Panc1 (cell line): ENCODE data around the gene HS3ST3A1. TPM values are rescaled to one million over a fixed set of nuclear protein-coding genes. Genes with fewer than 3 reads are reported as not detected.

Experiments
- ATAC-seq: fragments of 200-7000 bp; cut with Tn5 transposase; 2 replicates; pipeline ENCODE4 v1.9.1; 2020; ENCODE audit warnings: mild to moderate bottlenecking, moderate library complexity
- BruUV-seq: library from RNA; stranded (reverse); fragments of 400-500 nt; replicated peaks from 2 replicates; lab custom pipeline; 2021; lab: Mats Ljungman, UMichigan
- CTCF ChIA-PET: fragments of 300-600 bp; sonication (Branson Sonifier 250); formaldehyde crosslinking; loops from one replicate; lab custom pipeline; 2022; ENCODE audit warnings: antibody characterized with exemption; lab: Charles Lee
- POLR2A ChIA-PET: fragments of 300-600 bp; sonication (Branson Sonifier 250); formaldehyde crosslinking; loops from one replicate; lab custom pipeline; 2022; ENCODE audit warnings: antibody characterized with exemption; lab: Charles Lee
- DNase-seq: peaks from one replicate; pipeline ENCODE4 v3.0.0-alpha.2; 2010; ENCODE audit warnings: low read depth, low spot score
- H3K27ac ChIP-seq: 2 replicates; pipeline ENCODE4 v1.5.1; 2011; ENCODE audit warnings: mild to moderate bottlenecking, low read length, inconsistent platforms
- H3K27me3 ChIP-seq: fragments of 200-500 bp; sonication (Bioruptor generic); 2 replicates; pipeline ENCODE4 v1.6.0; 2014; ENCODE audit warnings: low read length, inconsistent platforms; ENCODE audit not compliant: control insufficient read depth, insufficient read depth
- H3K36me3 ChIP-seq: fragments of 200-500 bp; sonication (Bioruptor generic); 2 replicates; pipeline ENCODE4 v1.5.1; 2014; ENCODE audit warnings: inconsistent platforms, mild to moderate bottlenecking, low read length, moderate library complexity; ENCODE audit not compliant: control insufficient read depth, insufficient read depth
- H3K4me1 ChIP-seq: 2 replicates; pipeline ENCODE4 v1.5.1; 2011; ENCODE audit warnings: inconsistent platforms, mild to moderate bottlenecking, low read length, moderate library complexity; ENCODE audit not compliant: control insufficient read depth, insufficient read depth
- H3K4me3 ChIP-seq, 2 experiments: 2 replicates each; pipeline ENCODE4 v1.5.1; 2011 to 2012; ENCODE audit warnings: low read depth in 2 of 2, low read length in 2 of 2, mild to moderate bottlenecking in 2 of 2, inconsistent platforms in 1 of 2, moderate library complexity in 1 of 2
- H3K9me3 ChIP-seq: fragments of 200-500 bp; sonication (Bioruptor generic); 2 replicates; pipeline ENCODE4 v1.5.1; 2014; ENCODE audit warnings: low read depth, mild to moderate bottlenecking, inconsistent platforms, low read length, moderate library complexity; ENCODE audit not compliant: control insufficient read depth, insufficient read depth
- CTCF ChIP-seq: fragments of 450-650 bp; IDR thresholded peaks from 2 replicates; pipeline ENCODE4 v1.5.1; 2017; ENCODE audit warnings: mild to moderate bottlenecking
- POLR2AphosphoS5 ChIP-seq: IDR thresholded peaks from 2 replicates; pipeline ENCODE4 v1.6.1; 2012; ENCODE audit warnings: mild to moderate bottlenecking, low read depth, low read length, moderate library complexity
- SIN3A ChIP-seq: IDR thresholded peaks from 2 replicates; pipeline ENCODE4 v1.6.1; 2012; ENCODE audit warnings: low read depth, mild to moderate bottlenecking, low read length, moderate library complexity, borderline replicate concordance; ENCODE audit not compliant: insufficient read depth
- TCF7L2 ChIP-seq: IDR thresholded peaks from 2 replicates; pipeline ENCODE4 v1.6.1; 2011; ENCODE audit warnings: mild to moderate bottlenecking, low read depth, low read length, inconsistent platforms
- in situ Hi-C: cut with HindIII; loops from 2 replicates; pipeline ENCODE4 v1.10.0; 2016; ENCODE audit warnings: low sequenced_read_pairs, low pct_unique_long_range_greater_than_20kb
- intact Hi-C: fragments of 100-400 bp; cut with micrococcal nuclease; formaldehyde crosslinking; loops from one replicate; pipeline ENCODE4 v1.10.0; 2022; ENCODE audit not compliant: unreplicated experiment
- total RNA-seq: library from RNA; stranded (reverse); gene quantifications from one replicate; pipeline ENCODE4 v1.2.1, GENCODE V29; 2021; ENCODE audit not compliant: unreplicated experiment
- TF ChIP-seq, protein P1 (sequence below), 2 experiments: IDR thresholded peaks; 2 replicates each; pipeline ENCODE4 v1.6.1; 2011 to 2012; ENCODE audit warnings: low read depth in 2 of 2, control low read depth in 1 of 2, low read length in 1 of 2, mild to moderate bottlenecking in 1 of 2, moderate library complexity in 1 of 2; ENCODE audit not compliant: insufficient read depth in 1 of 2

Gene HS3ST3A1
- total RNA-seq, 1 experiment from 2014 or later: 0.31 TPM

DNA sequence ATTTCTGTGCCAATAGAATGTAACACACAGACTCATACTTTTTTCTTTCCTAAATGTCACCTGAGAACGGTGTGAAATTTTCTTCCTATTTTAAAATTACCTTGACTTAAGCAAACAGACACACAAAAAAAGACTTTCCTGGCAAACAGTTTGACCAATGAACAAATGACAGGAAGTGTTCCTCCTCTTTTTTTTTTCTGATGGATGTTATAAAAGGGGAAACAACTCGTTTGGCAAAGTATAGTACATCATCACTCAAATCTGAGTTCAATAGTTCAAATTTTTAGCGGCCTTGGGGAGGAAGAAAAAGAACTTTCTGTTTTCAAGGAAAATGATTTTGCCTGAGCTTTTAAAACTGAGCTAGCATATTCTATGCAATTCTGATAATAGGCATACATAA is 19.8 kb downstream of the HS3ST3A1 start:
- no peaks in the 10 kb centered on the region for H3K36me3 ChIP-seq
- no peaks in the 10 kb centered on the region for H3K4me1 ChIP-seq
- no peak overlapping the region for H3K4me3 ChIP-seq
- H3K27me3 ChIP-seq: no peaks in the 10 kb centered on the region
- no peaks in the 10 kb centered on the region for H3K9me3 ChIP-seq
- ATAC-seq: no peak
- BruUV-seq: no TSS peak
- intact Hi-C loops (no loop called here), in situ Hi-C loops (no loop called here)
- POLR2A ChIA-PET: no interaction called here
- no peak overlapping the region for H3K27ac ChIP-seq
- TF ChIP-seq POLR2AphosphoS5 (no peak), CTCF (no peak), SIN3A (no peak), TCF7L2 (no peak)
- TF ChIP-seq, protein P1, sequence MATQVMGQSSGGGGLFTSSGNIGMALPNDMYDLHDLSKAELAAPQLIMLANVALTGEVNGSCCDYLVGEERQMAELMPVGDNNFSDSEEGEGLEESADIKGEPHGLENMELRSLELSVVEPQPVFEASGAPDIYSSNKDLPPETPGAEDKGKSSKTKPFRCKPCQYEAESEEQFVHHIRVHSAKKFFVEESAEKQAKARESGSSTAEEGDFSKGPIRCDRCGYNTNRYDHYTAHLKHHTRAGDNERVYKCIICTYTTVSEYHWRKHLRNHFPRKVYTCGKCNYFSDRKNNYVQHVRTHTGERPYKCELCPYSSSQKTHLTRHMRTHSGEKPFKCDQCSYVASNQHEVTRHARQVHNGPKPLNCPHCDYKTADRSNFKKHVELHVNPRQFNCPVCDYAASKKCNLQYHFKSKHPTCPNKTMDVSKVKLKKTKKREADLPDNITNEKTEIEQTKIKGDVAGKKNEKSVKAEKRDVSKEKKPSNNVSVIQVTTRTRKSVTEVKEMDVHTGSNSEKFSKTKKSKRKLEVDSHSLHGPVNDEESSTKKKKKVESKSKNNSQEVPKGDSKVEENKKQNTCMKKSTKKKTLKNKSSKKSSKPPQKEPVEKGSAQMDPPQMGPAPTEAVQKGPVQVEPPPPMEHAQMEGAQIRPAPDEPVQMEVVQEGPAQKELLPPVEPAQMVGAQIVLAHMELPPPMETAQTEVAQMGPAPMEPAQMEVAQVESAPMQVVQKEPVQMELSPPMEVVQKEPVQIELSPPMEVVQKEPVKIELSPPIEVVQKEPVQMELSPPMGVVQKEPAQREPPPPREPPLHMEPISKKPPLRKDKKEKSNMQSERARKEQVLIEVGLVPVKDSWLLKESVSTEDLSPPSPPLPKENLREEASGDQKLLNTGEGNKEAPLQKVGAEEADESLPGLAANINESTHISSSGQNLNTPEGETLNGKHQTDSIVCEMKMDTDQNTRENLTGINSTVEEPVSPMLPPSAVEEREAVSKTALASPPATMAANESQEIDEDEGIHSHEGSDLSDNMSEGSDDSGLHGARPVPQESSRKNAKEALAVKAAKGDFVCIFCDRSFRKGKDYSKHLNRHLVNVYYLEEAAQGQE (IDR thresholded peaks at IDR 0.05; ENCODE audit: insufficient read depth in 1 of 2, low read depth in 2 of 2, low read length in 1 of 2): no peak
- CTCF ChIA-PET: no interaction called here
- no peak for DNase-seq

- intact Hi-C loops: no loop called here
- TF ChIP-seq POLR2AphosphoS5: no peak
- TF ChIP-seq SIN3A: no peak
- no peak for TF ChIP-seq TCF7L2
- no peak for TF ChIP-seq CTCF
- TF ChIP-seq, protein P1 (IDR thresholded peaks at IDR 0.05; ENCODE audit: insufficient read depth in 1 of 2, low read depth in 2 of 2, low read length in 1 of 2): no peak
- Histone ChIP-seq H3K4me3 (no peak overlapping the region), H3K27ac (no peak overlapping the region), H3K36me3 (no peaks in the 10 kb centered on the region), H3K4me1 (no peaks in the 10 kb centered on the region), H3K27me3 (no peaks in the 10 kb centered on the region), H3K9me3 (no peaks in the 10 kb centered on the region)
- CTCF ChIA-PET: no interaction called here
- BruUV-seq: no TSS peak
- DNase-seq: no peak
- POLR2A ChIA-PET: interaction anchor here (0.7 kb wide), 1 partner anchor 311 kb away, joined by 13 read pairs; no protein-coding TSS in a partner anchor
- in situ Hi-C loops: no loop called here
- no peak for ATAC-seq
Measured at GRCh38 chr17:13580790-13581189, 20.9 kb downstream of the HS3ST3A1 start.
